Uterus (tissue), 4 donors: ENCODE measurements around the gene SLC35A2. TPM values are rescaled to one million over a fixed set of nuclear protein-coding genes. Genes with fewer than 3 reads are reported as not detected.
A peak's percentile ranks its signal among the peaks of the same experiment; 100 is the strongest.

Source experiments
- DNase-seq, 2 donors: peaks; one replicate each; pipeline ENCODE4 v3.0.0-alpha.2; 2019 to 2020
- H3K27ac ChIP-seq, 2 donors: fragments of 200-600 bp; sonication (generic); 1 replicate in 1 of 2; 2 replicates in 1 of 2; pipeline ENCODE4 v1.5.1; 2016 to 2018
- H3K27me3 ChIP-seq, 2 donors: fragments of 200-600 bp; sonication (generic); one replicate each; pipeline ENCODE4 v1.5.1; 2018 to 2019; ENCODE audit warnings: control low read depth in 1 of 2
- H3K36me3 ChIP-seq, 2 donors: fragments of 200-600 bp; sonication (generic); one replicate each; pipeline ENCODE4 v1.5.1; 2019; ENCODE audit warnings: control low read depth in 1 of 2
- H3K4me1 ChIP-seq, 2 donors: fragments of 200-600 bp; sonication (generic); one replicate each; pipeline ENCODE4 v1.5.1; 2018 to 2019; ENCODE audit warnings: control low read depth in 1 of 2
- H3K4me3 ChIP-seq, 2 donors: fragments of 200-600 bp; sonication (generic); 1 replicate in 1 of 2; 2 replicates in 1 of 2; pipeline ENCODE4 v1.5.1; 2018 to 2019; ENCODE audit warnings: mild to moderate bottlenecking in 1 of 2
- H3K9me3 ChIP-seq, 2 donors: fragments of 200-600 bp; sonication (generic); one replicate each; pipeline ENCODE4 v1.5.1; 2019; ENCODE audit warnings: control low read depth in 1 of 2
- POLR2A ChIP-seq, 2 donors: fragments of 450-650 bp; IDR thresholded peaks; one replicate each; pipeline ENCODE4 v1.6.1; 2016; ENCODE audit warnings: antibody characterized with exemption in 2 of 2, mild to moderate bottlenecking in 1 of 2, moderate library complexity in 1 of 2
- intact Hi-C: fragments of 100-400 bp; cut with DNase I; formaldehyde crosslinking; loops from one replicate; pipeline ENCODE4 v1.15.1; 2023; ENCODE audit warnings: low total_unique reads
- total RNA-seq, 4 donors: library from RNA; depleted of rRNA in 3 of 4; stranded (reverse); fragments of >200 nt in 3 of 4; gene quantifications; one replicate each; pipeline versions ENCODE4 v1.1.0 to v1.2.4, GENCODE V29; 2014 to 2023
- TF ChIP-seq, protein P1 (sequence below), 4 experiments: fragments of 200-600 bp in 2 of 4; fragments of 450-650 bp in 2 of 4; sonication (generic) in 2 of 4; IDR thresholded peaks; one replicate each; pipeline ENCODE4 v1.5.1; 2016 to 2019; ENCODE audit warnings: antibody characterized with exemption in 4 of 4, mild to moderate bottlenecking in 2 of 4, moderate library complexity in 1 of 4
- donor health status: DM: yes; HTN: yes; CAD: no.

The SLC35A2 gene
- total RNA-seq, 4 donors from 2014 or later, result 4.4 to 16.9 (median 11.1) TPM

DNA sequence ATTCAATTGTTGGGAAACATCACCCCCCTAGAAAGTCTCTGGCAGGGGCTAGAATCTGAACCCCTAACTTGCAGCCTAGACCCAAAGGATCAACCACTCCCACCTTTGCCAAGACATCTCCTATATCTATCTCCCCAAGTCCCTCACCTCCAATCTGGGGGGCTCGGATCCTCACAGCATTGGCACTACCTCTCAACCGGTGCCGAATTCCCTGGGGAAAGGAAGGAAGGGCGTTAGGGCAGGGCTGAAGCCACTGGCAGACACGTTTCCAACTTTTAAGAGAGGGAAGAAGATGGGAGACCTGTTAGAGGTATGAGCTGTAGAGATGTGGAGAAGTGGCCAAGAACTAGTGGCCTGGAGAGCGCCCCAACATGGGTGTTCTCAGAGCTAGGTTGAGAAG is 16.6 kb downstream of the SLC35A2 start:
- no peak for TF ChIP-seq POLR2A (IDR thresholded peaks at IDR 0.05)
- TF ChIP-seq, protein P1, sequence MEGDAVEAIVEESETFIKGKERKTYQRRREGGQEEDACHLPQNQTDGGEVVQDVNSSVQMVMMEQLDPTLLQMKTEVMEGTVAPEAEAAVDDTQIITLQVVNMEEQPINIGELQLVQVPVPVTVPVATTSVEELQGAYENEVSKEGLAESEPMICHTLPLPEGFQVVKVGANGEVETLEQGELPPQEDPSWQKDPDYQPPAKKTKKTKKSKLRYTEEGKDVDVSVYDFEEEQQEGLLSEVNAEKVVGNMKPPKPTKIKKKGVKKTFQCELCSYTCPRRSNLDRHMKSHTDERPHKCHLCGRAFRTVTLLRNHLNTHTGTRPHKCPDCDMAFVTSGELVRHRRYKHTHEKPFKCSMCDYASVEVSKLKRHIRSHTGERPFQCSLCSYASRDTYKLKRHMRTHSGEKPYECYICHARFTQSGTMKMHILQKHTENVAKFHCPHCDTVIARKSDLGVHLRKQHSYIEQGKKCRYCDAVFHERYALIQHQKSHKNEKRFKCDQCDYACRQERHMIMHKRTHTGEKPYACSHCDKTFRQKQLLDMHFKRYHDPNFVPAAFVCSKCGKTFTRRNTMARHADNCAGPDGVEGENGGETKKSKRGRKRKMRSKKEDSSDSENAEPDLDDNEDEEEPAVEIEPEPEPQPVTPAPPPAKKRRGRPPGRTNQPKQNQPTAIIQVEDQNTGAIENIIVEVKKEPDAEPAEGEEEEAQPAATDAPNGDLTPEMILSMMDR (IDR thresholded peaks at IDR 0.05), result no peak
- Histone ChIP-seq H3K4me1 (no peaks in the 10 kb centered on the region), H3K36me3 (no peaks in the 10 kb centered on the region), H3K27me3 (no peaks in the 10 kb centered on the region), H3K9me3 (no peaks in the 10 kb centered on the region), H3K27ac (no peak overlapping the region), H3K4me3 (no peak overlapping the region)
- DNase-seq, result no peak
- intact Hi-C loops, result no loop called here

GRCh38 chrX:48893556-48894348 is 17.7 kb downstream of the SLC35A2 start:
- TF ChIP-seq, protein P1 (IDR thresholded peaks at IDR 0.05), result no peak
- TF ChIP-seq POLR2A (IDR thresholded peaks at IDR 0.05), result no peak
- no peaks in the 10 kb centered on the region for H3K9me3 ChIP-seq
- DNase-seq, result no peak

GRCh38 chrX:48892896-48893295 is 18.6 kb downstream of the SLC35A2 start:
- Histone ChIP-seq H3K4me1 (no peaks in the 10 kb centered on the region), H3K36me3 (no peaks in the 10 kb centered on the region), H3K4me3 (no peak overlapping the region), H3K27me3 (no peaks in the 10 kb centered on the region), H3K27ac (no peak overlapping the region), H3K9me3 (no peaks in the 10 kb centered on the region)
- no peak for DNase-seq
- intact Hi-C loops, result no loop called here
- TF ChIP-seq, protein P1 (IDR thresholded peaks at IDR 0.05), result no peak
- TF ChIP-seq POLR2A (IDR thresholded peaks at IDR 0.05), result no peak

More at GRCh38 chrX:48893556-48894348, 17.7 kb downstream of the SLC35A2 start:
- intact Hi-C loops, result no loop called here
- H3K27ac ChIP-seq, result no peak overlapping the region
- no peaks in the 10 kb centered on the region for H3K4me1 ChIP-seq
- no peak overlapping the region for H3K4me3 ChIP-seq
- no peaks in the 10 kb centered on the region for H3K27me3 ChIP-seq
- H3K36me3 ChIP-seq, result no peaks in the 10 kb centered on the region

DNA sequence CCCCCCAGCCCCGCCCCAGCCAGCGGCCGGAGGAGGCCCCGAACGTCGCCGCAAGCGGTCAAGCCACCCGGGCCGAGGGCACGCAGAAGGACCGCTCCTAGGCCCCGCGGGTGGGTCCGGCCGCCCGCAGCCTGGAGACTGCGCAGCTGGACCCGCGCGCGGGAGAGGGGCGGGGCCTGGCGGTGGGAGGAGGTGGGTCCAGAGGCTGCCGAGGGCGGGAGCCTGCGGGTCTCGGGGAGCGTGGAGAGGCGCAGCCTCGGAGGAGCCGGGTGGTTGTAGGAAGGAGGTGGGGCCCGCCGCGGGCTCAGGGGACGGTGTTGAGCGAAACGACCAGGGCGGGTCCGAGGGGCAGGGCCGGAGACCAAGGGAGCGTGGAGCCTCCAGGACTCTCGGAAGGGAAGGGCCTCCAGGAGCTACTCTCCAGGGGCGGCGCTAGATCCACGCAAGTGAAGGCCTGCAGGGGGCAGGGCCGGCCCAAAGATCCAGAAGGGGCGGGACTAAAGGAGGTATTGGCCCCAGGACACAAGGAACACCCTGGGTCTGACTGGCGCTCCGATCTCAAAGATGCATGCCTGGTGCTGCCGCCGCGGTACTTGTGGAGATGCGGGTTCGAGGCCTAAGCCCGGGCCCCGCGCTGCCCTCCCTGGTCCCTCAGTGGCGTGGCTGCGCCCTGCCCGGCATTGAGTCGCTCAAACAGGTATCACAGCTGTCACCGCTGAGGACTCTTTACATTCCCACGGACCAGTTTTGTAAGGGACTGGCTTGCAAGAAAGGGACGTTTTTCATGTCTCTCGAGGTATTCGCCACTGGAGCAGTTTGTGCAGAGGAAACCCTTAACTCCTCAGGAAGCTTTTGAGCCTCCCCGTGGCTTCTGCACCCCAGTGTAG is 19.8 kb downstream of the SLC35A2 start:
- intact Hi-C loops, result no loop called here
- Histone ChIP-seq H3K36me3 (no peaks in the 10 kb centered on the region), H3K9me3 (no peaks in the 10 kb centered on the region), H3K27ac (peak overlapping the region; percentile 39 to 95), H3K27me3 (no peaks in the 10 kb centered on the region), H3K4me1 (no peaks in the 10 kb centered on the region), H3K4me3 (peak overlapping the region; percentile 43 to 63)
- DNase-seq, result peak; percentile 89 to 90
- TF ChIP-seq POLR2A (IDR thresholded peaks at IDR 0.05), result peak; percentile 16 to 75
- TF ChIP-seq, protein P1 (IDR thresholded peaks at IDR 0.05), result peak; percentile 48 to 64 (median 55)
